22Rv1 (cell line): ENCODE measurements around the gene KIF5B.

ENCODE experiments used
- CTCF ChIP-seq: fragments of 450-650 bp; IDR thresholded peaks from 2 replicates; pipeline ENCODE4 v1.5.1; 2017; ENCODE audit warnings: mild to moderate bottlenecking
- ZFX ChIP-seq: fragments of 450-650 bp; IDR thresholded peaks from 2 replicates; pipeline ENCODE4 v1.6.1; 2017; ENCODE audit warnings: antibody characterized with exemption, borderline replicate concordance

DNA sequence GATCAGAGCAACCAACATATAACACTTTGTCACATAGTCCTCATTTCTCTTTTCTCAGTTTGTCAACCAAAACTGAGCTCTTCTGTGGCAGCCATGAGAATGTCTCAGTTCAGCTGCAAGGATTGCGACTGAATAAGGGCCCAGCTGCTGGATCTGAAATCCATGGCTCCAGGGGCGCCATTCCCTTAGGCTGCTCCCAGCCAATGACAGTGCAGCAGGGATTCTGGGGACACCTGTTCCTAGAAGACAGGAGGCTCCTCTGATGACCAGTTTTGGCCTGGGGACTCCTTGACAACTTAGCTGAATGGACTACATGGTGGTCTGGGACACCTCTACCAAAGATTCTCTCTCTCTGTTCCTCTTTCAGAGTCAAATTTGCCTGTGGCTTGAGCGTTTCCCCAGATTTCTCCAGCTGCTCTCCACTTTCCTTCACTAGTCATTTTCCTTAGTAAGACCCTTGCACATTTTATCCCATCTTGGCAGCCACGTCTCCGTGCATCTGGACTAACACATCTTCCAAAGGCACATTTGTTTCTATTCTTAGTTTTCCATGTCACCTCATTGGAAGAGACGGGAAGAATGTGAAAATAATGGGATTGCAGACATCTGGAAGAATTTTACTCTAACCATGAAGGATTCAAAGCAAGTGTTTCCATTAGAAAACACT is 28.1 kb upstream of the KIF5B start:
- TF ChIP-seq CTCF = no peak
- TF ChIP-seq ZFX = no peak
